Renal cortical epithelial cell (primary cell): ENCODE data around the gene C1QTNF12. TPM values are rescaled to one million over a fixed set of nuclear protein-coding genes. Genes with fewer than 3 reads are reported as not detected.
"Not testable (repeated sequence)": the region's sequence is repeated elsewhere in the genome, so short reads cannot be mapped to it uniquely, and the experiment has no call there.

ENCODE experiments used
- DNase-seq: peaks from one replicate; pipeline ENCODE4 v3.0.0-alpha.2; 2011; ENCODE audit warnings: low read depth
- total RNA-seq: library from RNA; depleted of rRNA; stranded (reverse); fragments of >200 nt; gene quantifications from 2 replicates; pipeline ENCODE4 v1.2.3, GENCODE V29; 2014

Gene C1QTNF12
- total RNA-seq, 1 donor from 2014 or later = 0.40 TPM

DNA sequence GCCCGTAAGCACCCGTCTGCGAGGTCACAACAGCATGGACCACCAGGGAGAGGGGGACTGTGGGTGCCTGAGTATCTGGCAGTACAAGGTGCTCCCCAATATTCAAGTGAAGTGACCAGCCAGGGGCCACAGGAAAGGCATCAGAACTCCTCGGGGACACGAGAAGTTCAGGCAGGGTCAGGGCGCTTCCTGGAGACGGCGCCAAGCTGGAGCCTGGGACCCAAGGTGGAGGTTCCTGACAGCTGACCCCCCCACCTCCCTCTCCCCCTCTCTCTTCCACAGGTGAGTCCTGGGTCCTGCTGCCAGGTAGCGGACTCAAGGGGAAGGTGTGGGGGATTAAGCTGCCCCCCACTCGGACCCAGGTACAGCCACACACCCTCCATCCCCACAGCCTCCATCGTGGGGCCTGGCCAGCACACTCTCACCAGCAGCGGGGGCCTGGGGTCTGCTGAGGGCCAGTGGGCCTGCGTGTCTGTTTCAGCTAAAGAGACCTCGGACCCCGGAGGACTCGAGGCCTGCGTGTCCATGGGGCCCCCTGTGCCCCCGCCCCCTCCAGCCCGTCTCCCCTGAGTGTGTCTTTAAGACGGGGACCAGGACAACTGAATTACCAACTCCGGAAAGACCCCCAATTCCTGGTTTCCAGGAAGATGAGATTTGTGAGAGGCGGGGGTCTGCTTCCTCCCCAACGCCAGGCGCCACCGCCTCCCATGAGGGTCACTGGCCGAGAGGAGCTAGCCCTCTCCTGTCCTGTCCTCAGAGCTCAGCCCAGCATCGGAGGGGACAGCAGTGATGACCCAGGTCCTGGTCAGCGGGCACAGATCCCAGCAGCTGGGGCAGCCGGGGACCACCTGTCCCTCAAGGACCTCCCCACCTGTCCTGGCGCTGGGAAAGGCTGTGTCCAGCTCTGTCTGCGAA, 46.3 kb downstream of the C1QTNF12 start:
- no peak for DNase-seq

DNA sequence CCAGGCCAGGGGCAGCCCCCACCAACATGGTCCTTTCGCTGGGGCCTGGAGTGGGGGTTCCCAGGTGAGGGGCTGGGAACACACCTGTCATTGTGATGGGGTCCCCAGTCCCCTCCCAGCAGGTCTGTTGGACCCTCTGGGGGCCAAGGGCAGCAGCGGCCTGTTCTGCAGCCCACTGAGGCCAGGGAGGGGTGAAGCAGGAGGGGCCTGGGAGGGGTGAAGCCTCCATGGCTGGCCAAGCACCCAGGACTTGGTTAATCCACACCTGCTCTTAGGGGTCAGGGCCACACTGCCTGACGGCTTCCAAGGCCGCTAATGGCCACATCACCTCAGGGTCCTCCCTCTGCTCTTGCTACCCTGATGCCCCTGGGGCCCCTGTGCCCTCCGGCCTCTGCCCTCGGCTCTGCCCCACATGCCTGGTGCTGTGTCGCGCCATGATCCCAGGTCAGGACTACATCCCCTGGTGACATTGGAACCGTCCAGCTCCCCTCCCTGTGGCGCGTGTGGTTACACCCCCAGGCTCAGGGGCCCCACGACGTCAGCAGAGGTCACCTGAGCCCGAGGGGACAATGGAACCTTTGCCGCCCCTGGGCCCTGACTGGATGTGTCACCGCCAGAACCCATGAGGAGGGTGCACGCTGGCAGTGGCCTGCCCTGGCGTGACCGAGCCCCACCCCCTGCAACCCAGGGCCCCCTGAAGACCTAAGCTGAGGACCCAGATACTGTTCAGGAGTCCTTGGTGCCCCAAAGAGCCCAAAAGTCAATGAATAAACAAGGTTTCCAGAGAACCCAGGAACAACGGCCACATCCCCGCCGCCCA, 47.2 kb downstream of the C1QTNF12 start:
- no peak for DNase-seq

- DNase-seq = no peak
Measured at GRCh38 chr1:1198423-1199140, 47.9 kb downstream of the C1QTNF12 start.

GRCh38 chr1:1197551-1198422, 48.7 kb downstream of the C1QTNF12 start:
- DNase-seq = no peak

GRCh38 chr1:1197188-1197500, 49.4 kb downstream of the C1QTNF12 start:
- no peak for DNase-seq

DNA sequence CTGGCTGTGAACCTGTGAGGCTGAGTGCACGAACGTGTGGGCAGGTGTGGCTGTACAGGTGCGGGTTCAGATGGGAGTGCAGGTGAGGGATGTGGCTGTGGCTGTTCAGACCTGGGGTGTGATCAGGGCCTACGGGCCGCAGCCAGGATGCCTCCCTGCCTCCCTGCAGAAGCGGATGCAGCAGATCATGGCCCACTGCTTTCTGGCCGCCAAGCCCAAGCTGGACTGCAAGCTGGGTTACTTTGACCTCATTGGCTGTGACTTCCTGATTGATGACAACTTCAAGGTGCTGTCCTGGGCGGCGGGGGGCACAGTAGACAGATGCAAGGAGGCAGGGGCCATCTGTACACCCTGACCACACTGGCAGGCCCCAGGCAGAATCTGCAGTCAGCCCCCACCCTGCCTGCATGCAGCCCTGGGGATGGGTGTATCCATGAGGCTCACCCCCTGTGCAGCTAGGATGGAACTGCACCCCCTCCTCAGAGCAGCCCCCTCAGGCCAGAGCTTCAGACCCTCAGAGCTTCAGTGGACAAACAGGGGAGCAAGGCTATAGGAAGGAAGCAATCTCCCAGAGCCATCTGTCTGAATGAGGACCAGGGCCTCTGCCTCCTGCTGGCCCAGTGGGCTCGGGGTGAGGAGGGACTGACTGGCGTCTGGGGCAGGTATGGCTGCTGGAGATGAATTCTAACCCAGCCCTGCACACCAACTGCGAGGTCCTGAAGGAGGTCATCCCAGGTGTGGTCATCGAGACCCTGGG, 49.9 kb downstream of the C1QTNF12 start:
- DNase-seq = no peak

DNA sequence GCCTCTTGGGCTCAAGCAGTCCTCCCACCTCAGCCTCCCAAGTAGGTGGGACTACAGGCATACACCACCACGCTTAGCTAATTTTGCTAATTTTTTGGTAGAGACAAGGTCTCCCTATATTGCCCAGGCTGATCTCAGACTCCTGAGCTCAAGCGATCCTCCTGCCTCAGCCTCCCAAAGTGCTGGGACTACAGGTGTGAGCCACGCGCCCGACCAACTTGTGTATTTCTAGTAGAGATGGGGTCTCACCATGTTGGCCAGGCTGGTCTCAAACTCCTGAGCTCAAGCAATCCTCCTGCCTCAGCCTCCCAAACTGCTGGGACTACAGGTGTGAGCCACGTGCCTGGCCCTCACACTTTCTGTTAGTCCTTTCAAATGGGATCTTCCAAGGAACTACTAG, 50.8 kb downstream of the C1QTNF12 start:
- DNase-seq = not testable (repeated sequence)

- DNase-seq = no peak
Measured at GRCh38 chr1:1194723-1195122, 51.8 kb downstream of the C1QTNF12 start.

Other genes starting within 250 kb of the C1QTNF12 start
- 12.4 and 78.1 TPM in 2 replicates for gene HES4, start 246.6 kb downstream of the C1QTNF12 start, total RNA-seq
- 15.7 and 196 TPM in 2 replicates for gene ISG15, start 233.2 kb downstream of the C1QTNF12 start, total RNA-seq
- 353 and 1,083 TPM in 2 replicates for gene AGRN, start 226.6 kb downstream of the C1QTNF12 start, total RNA-seq
- gene RNF223, start 172.4 kb downstream of the C1QTNF12 start, total RNA-seq = 1.0 TPM in 1 of 2 replicates, not detected in the other
- gene C1orf159, start 130.6 kb downstream of the C1QTNF12 start, total RNA-seq = 8.7 and 9.8 TPM in 2 replicates
- gene TTLL10, start 72.8 kb downstream of the C1QTNF12 start, total RNA-seq = 0.15 TPM in 1 of 2 replicates, not detected in the other
- 0.50 TPM in 1 of 2 replicates, not detected in the other for gene TNFRSF18, start 40.1 kb downstream of the C1QTNF12 start, total RNA-seq
- gene TNFRSF4, start 32.6 kb downstream of the C1QTNF12 start, total RNA-seq = not detected in 2 replicates
- 76.6 and 207 TPM in 2 replicates for gene SDF4, start 14.7 kb downstream of the C1QTNF12 start, total RNA-seq
- gene B3GALT6, start 14.5 kb downstream of the C1QTNF12 start, total RNA-seq = 33.9 and 48.8 TPM in 2 replicates
- gene UBE2J2, start 27.1 kb upstream of the C1QTNF12 start, total RNA-seq = 48.6 and 50.2 TPM in 2 replicates
- gene SCNN1D, start 33.7 kb upstream of the C1QTNF12 start, total RNA-seq = 0.52 and 1.9 TPM in 2 replicates
- 24.8 and 34.6 TPM in 2 replicates for gene ACAP3, start 61.2 kb upstream of the C1QTNF12 start, total RNA-seq
- 14.2 and 24.0 TPM in 2 replicates for gene PUSL1, start 61.9 kb upstream of the C1QTNF12 start, total RNA-seq
- 35.8 and 57.5 TPM in 2 replicates for gene INTS11, start 77.9 kb upstream of the C1QTNF12 start, total RNA-seq
- gene CPTP, start 78.1 kb upstream of the C1QTNF12 start, total RNA-seq = 13.0 and 20.4 TPM in 2 replicates
- gene TAS1R3, start 84.6 kb upstream of the C1QTNF12 start, total RNA-seq = 0.15 and 0.17 TPM in 2 replicates
- 70.8 and 91.0 TPM in 2 replicates for gene DVL1, start 102.7 kb upstream of the C1QTNF12 start, total RNA-seq
- gene MXRA8, start 111.8 kb upstream of the C1QTNF12 start, total RNA-seq = 24.7 and 35.6 TPM in 2 replicates
- 75.6 and 155 TPM in 2 replicates for gene AURKAIP1, start 128.5 kb upstream of the C1QTNF12 start, total RNA-seq
- 71.0 and 155 TPM in 2 replicates for gene CCNL2, start 152.6 kb upstream of the C1QTNF12 start, total RNA-seq
- gene MRPL20, start 160.6 kb upstream of the C1QTNF12 start, total RNA-seq = 72.1 and 79.5 TPM in 2 replicates
- gene ANKRD65, start 174.6 kb upstream of the C1QTNF12 start, total RNA-seq = 0.10 and 0.17 TPM in 2 replicates
- gene VWA1, start 189.0 kb upstream of the C1QTNF12 start, total RNA-seq = 14.4 and 19.1 TPM in 2 replicates
- gene ATAD3C, start 203.0 kb upstream of the C1QTNF12 start, total RNA-seq = under 0.01 and 5.2 TPM in 2 replicates
- 12.2 and 18.6 TPM in 2 replicates for gene ATAD3B, start 225.0 kb upstream of the C1QTNF12 start, total RNA-seq